GM12878 (cell line): Measurements from ENCODE around the gene POU2F1. TPM values are rescaled to one million over a fixed set of nuclear protein-coding genes. Genes with fewer than 3 reads are reported as not detected.
A peak's percentile ranks its signal among the peaks of the same experiment; 100 is the strongest.

Experiments
- ATAC-seq: fragments of 200-7000 bp; cut with Tn5 transposase; 3 replicates; pipeline ENCODE4 v1.9.1; 2020; ENCODE audit warnings: mild to moderate bottlenecking, moderate library complexity
- BruUV-seq: library from RNA; stranded (reverse); fragments of 400-500 nt; replicated peaks from 2 replicates; lab custom pipeline; 2021; lab: Mats Ljungman, UMichigan
- CTCF ChIA-PET: fragments of 300-600 bp; sonication (Branson Sonifier 250); formaldehyde crosslinking; extraction: SDS; loops from one replicate; lab custom pipeline; 2021; ENCODE audit warnings: inconsistent platforms; lab: Yijun Ruan, JAX
- POLR2A ChIA-PET: fragments of 350-600 bp; formaldehyde crosslinking; extraction: SDS; loops from one replicate; lab custom pipeline; 2021; ENCODE audit warnings: inconsistent platforms; lab: Charles Lee
- RAD21 ChIA-PET: fragments of 300-600 bp; sonication (Branson Sonifier 250); formaldehyde crosslinking; loops from one replicate; lab custom pipeline; 2023; ENCODE audit warnings: antibody characterized with exemption; ENCODE audit not compliant: unreplicated experiment; lab: Charles Lee
- SMC1A ChIA-PET: fragments of 300-600 bp; sonication (Branson Sonifier 250); formaldehyde crosslinking; loops from one replicate; lab custom pipeline; 2023; ENCODE audit not compliant: unreplicated experiment, uncharacterized antibody; lab: Charles Lee
- DNase-seq: peaks from one replicate; pipeline ENCODE4 v3.0.0-alpha.2; 2011; ENCODE audit warnings: low read depth, low spot score
- FAIRE-seq: peaks from 3 replicates; lab custom pipeline; 2011; peaks lifted over from hg19 to GRCh38; lab: Jason Lieb, UNC
- H2AFZ ChIP-seq: 2 replicates; pipeline ENCODE4 v1.6.0; 2011; ENCODE audit warnings: low read depth, low read length, control low read depth; ENCODE audit not compliant: control insufficient read depth
- H3K27ac ChIP-seq: 2 replicates; pipeline ENCODE4 v1.5.1; 2011; ENCODE audit warnings: control low read depth; ENCODE audit not compliant: control insufficient read depth, insufficient read depth
- H3K27me3 ChIP-seq, 2 experiments: replicated peaks in 1 of 2; 2 replicates each; pipeline versions ENCODE4 v1.6.0 to v1.6.1; 2011; ENCODE audit warnings: low read length in 1 of 2; ENCODE audit not compliant: control insufficient read depth in 2 of 2, insufficient read depth in 2 of 2
- H3K36me3 ChIP-seq, 2 experiments: 2 replicates each; pipeline ENCODE4 v1.5.1; 2011; ENCODE audit warnings: low read length in 1 of 2; ENCODE audit not compliant: control insufficient read depth in 2 of 2, insufficient read depth in 2 of 2
- H3K4me1 ChIP-seq: 2 replicates; pipeline ENCODE4 v1.6.1; 2011; ENCODE audit warnings: mild to moderate bottlenecking, low read length, moderate library complexity, mixed read lengths; ENCODE audit not compliant: control insufficient read depth, insufficient read depth
- H3K4me2 ChIP-seq: 2 replicates; pipeline ENCODE4 v1.6.0; 2011; ENCODE audit warnings: control low read depth; ENCODE audit not compliant: control insufficient read depth, insufficient read depth
- H3K4me3 ChIP-seq: fragments of 200-600 bp; sonication (generic); 2 replicates; pipeline ENCODE4 v1.5.1; 2016
- H3K79me2 ChIP-seq: 2 replicates; pipeline ENCODE4 v1.6.0; 2011; ENCODE audit warnings: low read length; ENCODE audit not compliant: control insufficient read depth, insufficient read depth
- H3K9ac ChIP-seq: 2 replicates; pipeline ENCODE4 v1.8.0; 2011; ENCODE audit warnings: low read length, control low read depth, mixed read lengths; ENCODE audit not compliant: control insufficient read depth, insufficient read depth
- H3K9me3 ChIP-seq: replicated peaks from 3 replicates; pipeline ENCODE4 v1.5.1; 2011; ENCODE audit warnings: mild to moderate bottlenecking, low read length; ENCODE audit not compliant: control insufficient read depth, insufficient read depth
- H4K20me1 ChIP-seq: 2 replicates; pipeline ENCODE4 v1.6.0; 2011; ENCODE audit not compliant: control insufficient read depth, insufficient read depth
- BCL11A ChIP-seq: IDR thresholded peaks from 2 replicates; pipeline ENCODE4 v1.6.1; 2011; ENCODE audit warnings: low read depth, low read length
- CHD2 ChIP-seq: IDR thresholded peaks from 2 replicates; pipeline ENCODE4 v1.6.1; 2011; ENCODE audit warnings: low read depth, low read length, improper control_type of control experiment, borderline replicate concordance
- CREB1 ChIP-seq: IDR thresholded peaks from 2 replicates; pipeline ENCODE4 v1.6.1; 2012; ENCODE audit warnings: low read depth, mild to moderate bottlenecking, inconsistent platforms
- DPF2 ChIP-seq: fragments of 450-650 bp; IDR thresholded peaks from 2 replicates; pipeline ENCODE4 v1.6.1; 2017; ENCODE audit warnings: mild to moderate bottlenecking
- ELK1 ChIP-seq: IDR thresholded peaks from 2 replicates; pipeline ENCODE4 v1.6.1; 2012; ENCODE audit warnings: low read depth, low read length, improper control_type of control experiment
- FOXM1 ChIP-seq: IDR thresholded peaks from 2 replicates; pipeline ENCODE4 v1.6.1; 2012; ENCODE audit warnings: low read depth, mild to moderate bottlenecking, inconsistent platforms, low read length, moderate library complexity
- HCFC1 ChIP-seq: fragments of 150-350 bp; IDR thresholded peaks from 2 replicates; pipeline ENCODE4 v1.6.1; 2014; ENCODE audit warnings: low read length
- JUNB ChIP-seq: IDR thresholded peaks from 2 replicates; pipeline ENCODE4 v1.6.1; 2016; ENCODE audit warnings: antibody characterized with exemption, mild to moderate bottlenecking
- KDM1A ChIP-seq: fragments of 200-600 bp; sonication (generic); IDR thresholded peaks from 2 replicates; pipeline ENCODE4 v1.6.1; 2016; ENCODE audit warnings: borderline replicate concordance
- KLF5 ChIP-seq: fragments of 450-650 bp; IDR thresholded peaks from 2 replicates; pipeline ENCODE4 v1.6.1; 2014; ENCODE audit warnings: mild to moderate bottlenecking; ENCODE audit not compliant: partially characterized antibody
- MXI1 ChIP-seq: fragments of 150-350 bp; IDR thresholded peaks from 2 replicates; pipeline ENCODE4 v1.6.1; 2011; ENCODE audit warnings: low read depth, mild to moderate bottlenecking, inconsistent platforms, low read length, improper control_type of control experiment
- NFIC ChIP-seq: IDR thresholded peaks from 2 replicates; pipeline ENCODE4 v1.6.1; 2012; ENCODE audit warnings: low read depth, mild to moderate bottlenecking, inconsistent platforms, low read length, moderate library complexity
- NFYA ChIP-seq: IDR thresholded peaks from 2 replicates; pipeline ENCODE4 v1.6.1; 2011; ENCODE audit warnings: low read depth, mild to moderate bottlenecking, low read length, improper control_type of control experiment, borderline replicate concordance
- SMC3 ChIP-seq: IDR thresholded peaks from 2 replicates; pipeline ENCODE4 v1.6.1; 2011; ENCODE audit warnings: low read length, improper control_type of control experiment, borderline replicate concordance
- SP1 ChIP-seq: IDR thresholded peaks from one replicate; pipeline ENCODE4 v1.6.1; 2011; ENCODE audit warnings: low read depth, low read length
- SREBF2 ChIP-seq: IDR thresholded peaks from 2 replicates; pipeline ENCODE4 v1.6.1; 2012; ENCODE audit warnings: mild to moderate bottlenecking, low read length
- ZBED1 ChIP-seq: IDR thresholded peaks from 2 replicates; pipeline ENCODE4 v1.6.1; 2016; ENCODE audit warnings: borderline replicate concordance
- ZNF207 ChIP-seq: fragments of 450-650 bp; IDR thresholded peaks from 2 replicates; pipeline ENCODE4 v1.6.1; 2014; ENCODE audit warnings: antibody characterized with exemption, mild to moderate bottlenecking, borderline replicate concordance
- ZNF384 ChIP-seq: IDR thresholded peaks from 2 replicates; pipeline ENCODE4 v1.6.1; 2012; ENCODE audit warnings: low read depth, mild to moderate bottlenecking, low read length, improper control_type of control experiment, borderline replicate concordance
- WGBS: methylation state at CpG from one replicate; pipeline ENCODE4 v1.1.6; 2016; ENCODE audit warnings: low lambda C conversion rate; ENCODE audit not compliant: insufficient replicate concordance, insufficient coverage; ENCODE audit errors: missing lambda C conversion rate; 5-methylcytosine and 5-hydroxymethylcytosine counted together
- in situ Hi-C: fragments of 300-500 bp; cut with MboI; formaldehyde crosslinking; loops from 9 replicates; pipeline ENCODE4 v1.14.3; 2018; ENCODE audit warnings: mixed read lengths
- intact Hi-C: fragments of 100-400 bp; cut with micrococcal nuclease; formaldehyde crosslinking; loops from one replicate; pipeline ENCODE4 v1.14.2; 2022; ENCODE audit not compliant: unreplicated experiment
- polyA plus RNA-seq, 11 experiments: library from polyadenylated mRNA; depleted of rRNA in 4 of 11; unstranded in 6 of 11; stranded (reverse) in 5 of 11; fragments of >200 nt; fragmentation: Nextera tagmentation in 4 of 11; fragmentation: Illumina TruSeq in 1 of 11; extraction: Ambion mirVana in 4 of 11; extraction: Trizol in 1 of 11; gene quantifications; 1 replicate in 1 of 11; 2 replicates in 10 of 11; pipeline versions ENCODE4 v1.2.1 to v1.2.3, GENCODE V29; 2011 to 2016; ENCODE audit warnings: inconsistent platforms in 2 of 11, missing spikeins in 2 of 11, low read depth in 1 of 11
- total RNA-seq, 4 experiments: library from RNA; depleted of rRNA in 3 of 4; stranded (reverse); fragments of >200 nt in 3 of 4; fragmentation: Illumina TruSeq in 1 of 4; extraction: Trizol in 1 of 4; gene quantifications; 2 replicates each; pipeline versions ENCODE4 v1.2.1 to v1.2.3, GENCODE V29; 2013 to 2021
- TF ChIP-seq, protein P1 (sequence below): fragments of 450-650 bp; IDR thresholded peaks from 2 replicates; pipeline ENCODE4 v1.6.1; 2018; ENCODE audit warnings: borderline replicate concordance, mild to moderate bottlenecking; ENCODE audit not compliant: partially characterized antibody

Gene POU2F1
- total and polyA plus RNA-seq, 10 of the 15 experiments (the other 5 are each of a cell fraction or from before 2014, with no cell fraction given): 2.5 to 21.7 (median 12.5) TPM

DNA sequence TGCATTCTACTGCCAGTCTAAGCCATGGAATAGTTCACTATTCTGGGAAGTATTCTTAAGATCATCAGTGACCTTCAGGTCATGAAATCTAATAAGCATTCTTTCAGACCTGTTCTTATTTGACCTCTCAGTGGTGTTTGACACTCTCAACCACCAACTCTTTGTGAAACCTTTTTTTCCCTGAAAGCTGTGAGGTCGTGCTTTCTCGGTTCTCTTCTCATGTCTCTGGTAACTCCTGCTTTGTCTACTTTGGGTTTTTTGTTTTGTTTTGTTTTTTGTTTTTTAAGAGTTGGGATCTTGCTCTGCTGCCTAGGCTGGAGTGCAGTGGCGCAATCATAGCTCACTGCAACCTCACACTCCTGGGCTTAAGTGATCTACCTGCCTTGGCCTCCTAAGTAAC lies 56.3 kb downstream of the POU2F1 start:
- H3K4me2 ChIP-seq: peak overlapping the region; percentile 24; the same call in 1 of the 2 replicates
- FAIRE-seq (peak; percentile 86), ATAC-seq (peak; percentile 94), DNase-seq (peak; percentile 43)
- 35% methylated on average over 3 of the region's 3 CpGs for WGBS
- no peak overlapping the region; the same call in 1 of the 2 replicates for H2AFZ ChIP-seq
- H3K27me3 ChIP-seq: no peaks in the 10 kb centered on the region
- peaks cover 2% of the 10 kb centered on the region; the same call in 2 of the 3 replicates for H3K9me3 ChIP-seq
- H3K36me3 ChIP-seq: no peaks in the 10 kb centered on the region
- no peaks in the 10 kb centered on the region for H4K20me1 ChIP-seq
- SMC1A ChIA-PET: interaction anchor here (0.8 to 2.2 kb wide), 6 partner anchors 9 to 122 kb away, joined by 3 to 17 read pairs (median 4); no protein-coding TSS in a partner anchor
- RAD21 ChIA-PET: interaction anchor here (0.9 to 2.2 kb wide), 7 partner anchors 10 to 164 kb away, joined by 3 to 7 read pairs (median 5); no protein-coding TSS in a partner anchor
- in situ Hi-C loops (no loop called here), intact Hi-C loops (no loop called here)
- CTCF ChIA-PET: interaction anchor here (1.5 to 5.3 kb wide), 3 partner anchors 9 to 66 kb away, joined by 4 to 23 read pairs (median 22); no protein-coding TSS in a partner anchor
- H3K27ac ChIP-seq: peak overlapping the region; percentile 27; the same call in 1 of the 2 replicates
- peaks cover 19% of the 10 kb centered on the region; the same call in 1 of the 2 replicates for H3K4me1 ChIP-seq
- POLR2A ChIA-PET: interaction anchor here (0.7 to 2.9 kb wide), 4 partner anchors 10 to 315 kb away, joined by 3 to 10 read pairs (median 4); no protein-coding TSS in a partner anchor
- H3K9ac ChIP-seq: no peak overlapping the region
- no peak overlapping the region for H3K4me3 ChIP-seq
- H3K79me2 ChIP-seq: peaks cover 41% of the 10 kb centered on the region
- BruUV-seq: no TSS peak
- TF ChIP-seq NFYA (no peak), ZBED1 (no peak), CREB1 (no peak), BCL11A (0 out of 2 replicates have a peak, but pooled peaks have one; percentile 38), SP1 (no peak), SREBF2 (no peak), HCFC1 (no peak), CHD2 (peak; percentile 21; the same call in 1 of the 2 replicates), SMC3 (no peak), ZNF207 (no peak), FOXM1 (no peak), KLF5 (no peak), DPF2 (peak; percentile 71; the same call in 1 of the 2 replicates), JUNB (no peak), ELK1 (no peak), KDM1A (no peak), MXI1 (no peak), ZNF384 (peak; percentile 37; the same call in 1 of the 2 replicates), NFIC (no peak)
- TF ChIP-seq, protein P1, sequence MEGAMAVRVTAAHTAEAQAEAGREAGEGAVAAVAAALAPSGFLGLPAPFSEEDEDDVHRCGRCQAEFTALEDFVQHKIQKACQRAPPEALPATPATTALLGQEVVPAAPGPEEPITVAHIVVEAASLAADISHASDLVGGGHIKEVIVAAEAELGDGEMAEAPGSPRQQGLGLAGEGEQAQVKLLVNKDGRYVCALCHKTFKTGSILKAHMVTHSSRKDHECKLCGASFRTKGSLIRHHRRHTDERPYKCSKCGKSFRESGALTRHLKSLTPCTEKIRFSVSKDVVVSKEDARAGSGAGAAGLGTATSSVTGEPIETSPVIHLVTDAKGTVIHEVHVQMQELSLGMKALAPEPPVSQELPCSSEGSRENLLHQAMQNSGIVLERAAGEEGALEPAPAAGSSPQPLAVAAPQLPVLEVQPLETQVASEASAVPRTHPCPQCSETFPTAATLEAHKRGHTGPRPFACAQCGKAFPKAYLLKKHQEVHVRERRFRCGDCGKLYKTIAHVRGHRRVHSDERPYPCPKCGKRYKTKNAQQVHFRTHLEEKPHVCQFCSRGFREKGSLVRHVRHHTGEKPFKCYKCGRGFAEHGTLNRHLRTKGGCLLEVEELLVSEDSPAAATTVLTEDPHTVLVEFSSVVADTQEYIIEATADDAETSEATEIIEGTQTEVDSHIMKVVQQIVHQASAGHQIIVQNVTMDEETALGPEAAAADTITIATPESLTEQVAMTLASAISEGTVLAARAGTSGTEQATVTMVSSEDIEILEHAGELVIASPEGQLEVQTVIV: no peak
